ENCODE results near the gene FBRSL1. TPM values are rescaled to one million over a fixed set of nuclear protein-coding genes. Genes with fewer than 3 reads are reported as not detected.

Gene FBRSL1
- total and polyA plus RNA-seq, 2 donors (not counting 3 experiments of a cell fraction or from before 2014, with no cell fraction given), result 19.3 to 79.8 TPM

DNA sequence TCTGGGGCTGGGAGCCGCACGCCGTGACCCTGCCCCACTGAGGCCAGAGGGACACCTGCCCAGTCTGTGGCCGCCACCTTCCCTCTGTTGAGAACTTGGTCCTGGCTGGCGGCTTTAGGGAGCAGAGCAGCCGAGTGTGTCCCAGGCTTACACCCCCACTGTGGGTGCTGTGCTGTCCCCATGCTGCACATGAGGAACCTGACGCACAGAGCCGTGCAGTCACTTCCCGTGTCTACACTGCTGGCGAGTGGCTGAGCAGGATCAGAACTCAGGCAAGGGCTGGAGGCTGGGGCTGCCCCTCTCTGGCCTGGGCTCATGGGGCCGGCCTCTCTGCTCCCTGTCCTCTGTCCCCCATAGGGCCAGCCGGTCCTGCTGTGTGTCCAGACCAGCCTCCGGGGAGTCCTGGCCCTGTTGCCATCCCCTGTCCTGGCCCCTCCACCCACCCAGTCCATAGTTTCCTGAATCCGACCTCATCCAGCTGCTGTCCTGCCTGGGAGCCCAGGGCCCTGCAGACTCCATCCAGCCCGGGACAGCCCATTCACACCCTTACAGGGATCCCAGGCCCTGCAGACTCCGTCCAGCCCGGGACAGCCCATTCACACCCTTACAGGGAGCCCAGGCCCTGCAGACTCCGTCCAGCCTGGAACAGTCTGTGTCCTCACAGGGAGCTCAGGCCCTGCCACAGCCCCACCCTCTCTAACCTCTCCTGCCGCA, 10.3 kb downstream of the FBRSL1 start:
- DNase-seq (ENCODE audit: low read depth, low spot score) (no peak), FAIRE-seq (no peak)
- Histone ChIP-seq H3K4me3 (replicated peaks in 1 of 3; ENCODE audit: insufficient read depth in 1 of 3, low read depth in 1 of 3, low read length in 3 of 3) (no peak overlapping the region), H3K27me3 (ENCODE audit: control insufficient read depth in 2 of 2, insufficient read depth in 2 of 2, low read length in 2 of 2) (no peaks in the 10 kb centered on the region), H4K20me1 (replicated peaks; ENCODE audit: control insufficient read depth, extremely low read depth, insufficient read depth, low read length) (no peaks in the 10 kb centered on the region), H3K4me1 (ENCODE audit: control insufficient read depth, extremely low read depth, insufficient read depth, low read length) (no peaks in the 10 kb centered on the region), H3K36me3 (ENCODE audit: control insufficient read depth in 2 of 2, extremely low read depth in 1 of 2, insufficient read depth in 2 of 2, low read length in 2 of 2) (no peaks in the 10 kb centered on the region), H3K27ac (ENCODE audit: insufficient read depth, low read depth, low read length) (no peak overlapping the region), H3K9ac (replicated peaks; ENCODE audit: extremely low read depth, insufficient read depth, low read length) (no peak overlapping the region), H3K79me2 (ENCODE audit: control insufficient read depth, insufficient read depth, low read length) (peaks cover 63% of the 10 kb centered on the region), H3K4me2 (ENCODE audit: insufficient read depth, low read length) (no peak overlapping the region), H3K9me3 (replicated peaks; ENCODE audit: control insufficient read depth, insufficient read depth, low read length) (no peaks in the 10 kb centered on the region), H3K9me1 (replicated peaks; ENCODE audit: control insufficient read depth, extremely low read depth, insufficient read depth, low read length) (no peaks in the 10 kb centered on the region), H2AFZ (ENCODE audit: low read depth, low read length) (no peak overlapping the region)
- dilution Hi-C loops (cut with MboI; ENCODE audit: extremely low pct_ligation_motif_present, low sequenced_read_pairs), result no loop called here
- ChIA-PET CTCF (no interaction called here), POLR2A (no interaction called here)
- no TSS peak for BruUV-seq (replicated peaks)
- TF ChIP-seq, protein P1, sequence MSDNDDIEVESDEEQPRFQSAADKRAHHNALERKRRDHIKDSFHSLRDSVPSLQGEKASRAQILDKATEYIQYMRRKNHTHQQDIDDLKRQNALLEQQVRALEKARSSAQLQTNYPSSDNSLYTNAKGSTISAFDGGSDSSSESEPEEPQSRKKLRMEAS (IDR thresholded peaks at IDR 0.05; ENCODE audit: insufficient read depth, insufficient read length), result no peak
- TF ChIP-seq, protein P2, sequence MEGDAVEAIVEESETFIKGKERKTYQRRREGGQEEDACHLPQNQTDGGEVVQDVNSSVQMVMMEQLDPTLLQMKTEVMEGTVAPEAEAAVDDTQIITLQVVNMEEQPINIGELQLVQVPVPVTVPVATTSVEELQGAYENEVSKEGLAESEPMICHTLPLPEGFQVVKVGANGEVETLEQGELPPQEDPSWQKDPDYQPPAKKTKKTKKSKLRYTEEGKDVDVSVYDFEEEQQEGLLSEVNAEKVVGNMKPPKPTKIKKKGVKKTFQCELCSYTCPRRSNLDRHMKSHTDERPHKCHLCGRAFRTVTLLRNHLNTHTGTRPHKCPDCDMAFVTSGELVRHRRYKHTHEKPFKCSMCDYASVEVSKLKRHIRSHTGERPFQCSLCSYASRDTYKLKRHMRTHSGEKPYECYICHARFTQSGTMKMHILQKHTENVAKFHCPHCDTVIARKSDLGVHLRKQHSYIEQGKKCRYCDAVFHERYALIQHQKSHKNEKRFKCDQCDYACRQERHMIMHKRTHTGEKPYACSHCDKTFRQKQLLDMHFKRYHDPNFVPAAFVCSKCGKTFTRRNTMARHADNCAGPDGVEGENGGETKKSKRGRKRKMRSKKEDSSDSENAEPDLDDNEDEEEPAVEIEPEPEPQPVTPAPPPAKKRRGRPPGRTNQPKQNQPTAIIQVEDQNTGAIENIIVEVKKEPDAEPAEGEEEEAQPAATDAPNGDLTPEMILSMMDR (IDR thresholded peaks at IDR 0.05; ENCODE audit: extremely low read depth in 1 of 2, insufficient read depth in 1 of 2, low read depth in 1 of 2, low read length in 2 of 2), result no peak
- TF ChIP-seq POLR2A (IDR thresholded peaks at IDR 0.05; ENCODE audit: low read depth, low read length) (no peak), GATA2 (IDR thresholded peaks at IDR 0.05; ENCODE audit: insufficient read depth, insufficient read length, low read depth, low read length) (no peak), MYC (IDR thresholded peaks at IDR 0.05; ENCODE audit: low read depth, low read length) (no peak), JUN (IDR thresholded peaks at IDR 0.05; ENCODE audit: borderline replicate concordance, insufficient read depth, insufficient read length, low read depth) (no peak), POLR2AphosphoS5 (IDR thresholded peaks at IDR 0.05; ENCODE audit: insufficient read depth, low read depth, low read length) (no peak), FOS (IDR thresholded peaks at IDR 0.05; ENCODE audit: borderline replicate concordance, insufficient read depth, low read length) (no peak), EZH2 (IDR thresholded peaks at IDR 0.05; ENCODE audit: borderline replicate concordance, low read depth, low read length, severe bottlenecking) (no peak)
- intact Hi-C loops (cut with micrococcal nuclease), result no loop called here
